ENCODE results near the gene PPP1R37. TPM values are rescaled to one million over a fixed set of nuclear protein-coding genes. Genes with fewer than 3 reads are reported as not detected.

The PPP1R37 gene
- total and polyA plus RNA-seq, 2 of the 13 experiments (the other 11 are each of a cell fraction or from before 2014, with no cell fraction given): 9.0 to 14.3 TPM

GRCh38 chr19:45169602-45170001 lies 76.6 kb downstream of the PPP1R37 start:
- Histone ChIP-seq H4K20me1 (ENCODE audit: insufficient read depth, low read length) (no peaks in the 10 kb centered on the region), H3K79me2 (ENCODE audit: insufficient read depth, low read length) (no peaks in the 10 kb centered on the region), H3K4me2 (ENCODE audit: low read depth, low read length) (no peak overlapping the region), H3K27ac (ENCODE audit: extremely low read length, insufficient read depth, low read length) (no peak overlapping the region), H3K27me3 (ENCODE audit: control insufficient read depth in 1 of 2, insufficient read depth in 2 of 2, low read length in 2 of 2) (no peaks in the 10 kb centered on the region), H3K9me3 (ENCODE audit: low read length) (no peaks in the 10 kb centered on the region), H3K4me3 (replicated peaks in 1 of 3; ENCODE audit: insufficient read depth in 1 of 3, low read depth in 2 of 3, low read length in 3 of 3) (no peak overlapping the region), H3K36me3 (replicated peaks in 1 of 2; ENCODE audit: control insufficient read depth in 1 of 2, insufficient read depth in 2 of 2, low read length in 2 of 2) (no peaks in the 10 kb centered on the region), H3K4me1 (ENCODE audit: insufficient read depth, low read length) (peaks cover 97% of the 10 kb centered on the region), H2AFZ (ENCODE audit: low read length) (no peak overlapping the region), H3K9ac (ENCODE audit: insufficient read depth, low read depth, low read length) (no peak overlapping the region)
- no TSS peak for BruUV-seq (replicated peaks)
- no peak for DNase-seq (ENCODE audit: low spot score)
- no peak for ATAC-seq
- no peak for FAIRE-seq
- in situ Hi-C loops (cut with HindIII; ENCODE audit: extremely low pct_ligation_motif_present, low pct_unique_long_range_greater_than_20kb) (no loop called here), intact Hi-C loops (cut with micrococcal nuclease; ENCODE audit: unreplicated experiment) (no loop called here)
- 87% methylated on average over 6 of the region's 10 CpGs for WGBS (ENCODE audit: low lambda C conversion rate)
- CTCF ChIA-PET (ENCODE audit: low intra/inter-chr PET ratio, low total read pairs): no interaction called here
- POLR2A ChIA-PET: interaction anchor here (1.8 to 4.0 kb wide), 2 partner anchors 9 to 15 kb away, joined by 3 to 29 read pairs; partner anchors contain the start of genes BLOC1S3 and TRAPPC6A
- TF ChIP-seq, protein P1, sequence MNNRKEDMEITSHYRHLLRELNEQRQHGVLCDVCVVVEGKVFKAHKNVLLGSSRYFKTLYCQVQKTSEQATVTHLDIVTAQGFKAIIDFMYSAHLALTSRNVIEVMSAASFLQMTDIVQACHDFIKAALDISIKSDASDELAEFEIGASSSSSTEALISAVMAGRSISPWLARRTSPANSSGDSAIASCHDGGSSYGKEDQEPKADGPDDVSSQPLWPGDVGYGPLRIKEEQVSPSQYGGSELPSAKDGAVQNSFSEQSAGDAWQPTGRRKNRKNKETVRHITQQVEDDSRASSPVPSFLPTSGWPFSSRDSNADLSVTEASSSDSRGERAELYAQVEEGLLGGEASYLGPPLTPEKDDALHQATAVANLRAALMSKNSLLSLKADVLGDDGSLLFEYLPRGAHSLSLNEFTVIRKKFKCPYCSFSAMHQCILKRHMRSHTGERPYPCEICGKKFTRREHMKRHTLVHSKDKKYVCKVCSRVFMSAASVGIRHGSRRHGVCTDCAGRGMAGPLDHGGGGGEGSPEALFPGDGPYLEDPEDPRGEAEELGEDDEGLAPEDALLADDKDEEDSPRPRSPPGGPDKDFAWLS (CRISPR knock-in tag; IDR thresholded peaks at IDR 0.05; ENCODE audit: borderline replicate concordance): no peak
- no peak for TF ChIP-seq SNAPC2 (CRISPR knock-in tag; IDR thresholded peaks at IDR 0.05)
- TF ChIP-seq, protein P2, sequence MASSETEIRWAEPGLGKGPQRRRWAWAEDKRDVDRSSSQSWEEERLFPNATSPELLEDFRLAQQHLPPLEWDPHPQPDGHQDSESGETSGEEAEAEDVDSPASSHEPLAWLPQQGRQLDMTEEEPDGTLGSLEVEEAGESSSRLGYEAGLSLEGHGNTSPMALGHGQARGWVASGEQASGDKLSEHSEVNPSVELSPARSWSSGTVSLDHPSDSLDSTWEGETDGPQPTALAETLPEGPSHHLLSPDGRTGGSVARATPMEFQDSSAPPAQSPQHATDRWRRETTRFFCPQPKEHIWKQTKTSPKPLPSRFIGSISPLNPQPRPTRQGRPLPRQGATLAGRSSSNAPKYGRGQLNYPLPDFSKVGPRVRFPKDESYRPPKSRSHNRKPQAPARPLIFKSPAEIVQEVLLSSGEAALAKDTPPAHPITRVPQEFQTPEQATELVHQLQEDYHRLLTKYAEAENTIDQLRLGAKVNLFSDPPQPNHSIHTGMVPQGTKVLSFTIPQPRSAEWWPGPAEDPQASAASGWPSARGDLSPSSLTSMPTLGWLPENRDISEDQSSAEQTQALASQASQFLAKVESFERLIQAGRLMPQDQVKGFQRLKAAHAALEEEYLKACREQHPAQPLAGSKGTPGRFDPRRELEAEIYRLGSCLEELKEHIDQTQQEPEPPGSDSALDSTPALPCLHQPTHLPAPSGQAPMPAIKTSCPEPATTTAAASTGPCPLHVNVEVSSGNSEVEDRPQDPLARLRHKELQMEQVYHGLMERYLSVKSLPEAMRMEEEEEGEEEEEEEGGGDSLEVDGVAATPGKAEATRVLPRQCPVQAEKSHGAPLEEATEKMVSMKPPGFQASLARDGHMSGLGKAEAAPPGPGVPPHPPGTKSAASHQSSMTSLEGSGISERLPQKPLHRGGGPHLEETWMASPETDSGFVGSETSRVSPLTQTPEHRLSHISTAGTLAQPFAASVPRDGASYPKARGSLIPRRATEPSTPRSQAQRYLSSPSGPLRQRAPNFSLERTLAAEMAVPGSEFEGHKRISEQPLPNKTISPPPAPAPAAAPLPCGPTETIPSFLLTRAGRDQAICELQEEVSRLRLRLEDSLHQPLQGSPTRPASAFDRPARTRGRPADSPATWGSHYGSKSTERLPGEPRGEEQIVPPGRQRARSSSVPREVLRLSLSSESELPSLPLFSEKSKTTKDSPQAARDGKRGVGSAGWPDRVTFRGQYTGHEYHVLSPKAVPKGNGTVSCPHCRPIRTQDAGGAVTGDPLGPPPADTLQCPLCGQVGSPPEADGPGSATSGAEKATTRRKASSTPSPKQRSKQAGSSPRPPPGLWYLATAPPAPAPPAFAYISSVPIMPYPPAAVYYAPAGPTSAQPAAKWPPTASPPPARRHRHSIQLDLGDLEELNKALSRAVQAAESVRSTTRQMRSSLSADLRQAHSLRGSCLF (CRISPR knock-in tag; IDR thresholded peaks at IDR 0.05; ENCODE audit: borderline replicate concordance): no peak
- TF ChIP-seq, protein P3, sequence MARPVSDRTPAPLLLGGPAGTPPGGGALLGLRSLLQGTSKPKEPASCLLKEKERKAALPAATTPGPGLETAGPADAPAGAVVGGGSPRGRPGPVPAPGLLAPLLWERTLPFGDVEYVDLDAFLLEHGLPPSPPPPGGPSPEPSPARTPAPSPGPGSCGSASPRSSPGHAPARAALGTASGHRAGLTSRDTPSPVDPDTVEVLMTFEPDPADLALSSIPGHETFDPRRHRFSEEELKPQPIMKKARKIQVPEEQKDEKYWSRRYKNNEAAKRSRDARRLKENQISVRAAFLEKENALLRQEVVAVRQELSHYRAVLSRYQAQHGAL (CRISPR knock-in tag; IDR thresholded peaks at IDR 0.05; ENCODE audit: not compliant biosample characterization): no peak
- no peak for TF ChIP-seq ZSCAN25 (CRISPR knock-in tag; IDR thresholded peaks at IDR 0.05)
- TF ChIP-seq ZUFSP (CRISPR knock-in tag; IDR thresholded peaks at IDR 0.05; ENCODE audit: borderline replicate concordance): no peak
- no peak for TF ChIP-seq BCL3 (CRISPR knock-in tag; IDR thresholded peaks at IDR 0.05)
- no peak for TF ChIP-seq SALL1 (CRISPR knock-in tag; IDR thresholded peaks at IDR 0.05)
- TF ChIP-seq ZNF503 (CRISPR knock-in tag; IDR thresholded peaks at IDR 0.05): no peak

Data from HepG2 (cell line).